Body of pancreas (tissue), 4 donors: ENCODE measurements around the gene SUMO4. TPM values are rescaled to one million over a fixed set of nuclear protein-coding genes. Genes with fewer than 3 reads are reported as not detected.

Source experiments
- ATAC-seq: fragments of 150-250 bp; one replicate; pipeline ENCODE4 v1.9.1; 2016
- DNase-seq, 4 donors: peaks; one replicate each; pipeline ENCODE4 v3.0.0-alpha.2; 2019
- H3K27ac ChIP-seq, 4 donors: fragments of 200-600 bp; sonication (generic); 1 replicate in 3 of 4; 2 replicates in 1 of 4; pipeline versions ENCODE4 v1.5.1 to v1.6.1; 2016 to 2019; ENCODE audit warnings: mild to moderate bottlenecking in 1 of 4, mixed read lengths in 1 of 4, moderate library complexity in 1 of 4
- H3K27me3 ChIP-seq, 2 donors: fragments of 200-600 bp; sonication (generic); one replicate each; pipeline ENCODE4 v1.6.0; 2016; ENCODE audit warnings: mild to moderate bottlenecking in 1 of 2
- H3K36me3 ChIP-seq, 2 donors: fragments of 200-600 bp; sonication (generic); replicated peaks in 1 of 2; 2 replicates each; pipeline ENCODE4 v1.5.1; 2016; ENCODE audit warnings: low read depth in 2 of 2; ENCODE audit not compliant: insufficient read depth in 1 of 2
- H3K4me1 ChIP-seq: fragments of 200-600 bp; sonication (generic); one replicate; pipeline ENCODE4 v1.6.0; 2016
- H3K4me3 ChIP-seq, 2 donors: fragments of 200-600 bp; sonication (generic); 1 replicate in 1 of 2; 2 replicates in 1 of 2; pipeline ENCODE4 v1.5.1; 2016 to 2019
- H3K9me3 ChIP-seq, 3 donors: fragments of 200-600 bp; sonication (generic); 1 replicate in 2 of 3; 2 replicates in 1 of 3; pipeline ENCODE4 v1.5.1; 2016
- POLR2A ChIP-seq, 3 donors: fragments of 450-650 bp; IDR thresholded peaks; one replicate each; pipeline ENCODE4 v1.6.1; 2016; ENCODE audit warnings: antibody characterized with exemption in 3 of 3, mild to moderate bottlenecking in 2 of 3
- WGBS, 2 donors: methylation state at CpG; one replicate each; pipeline ENCODE4 v1.1.5; 2017; 5-methylcytosine and 5-hydroxymethylcytosine counted together
- intact Hi-C: fragments of 100-400 bp; cut with DNase I; formaldehyde crosslinking; loops from one replicate; pipeline ENCODE4 v1.15.1; 2023
- total RNA-seq, 2 donors: library from RNA; depleted of rRNA; stranded (reverse); fragments of >200 nt; gene quantifications; one replicate each; pipeline ENCODE4 v1.1.0, GENCODE V29; 2016
- TF ChIP-seq, protein P1 (sequence below), 7 experiments: fragments of 450-650 bp in 4 of 7; fragments of 200-600 bp in 3 of 7; sonication (generic) in 3 of 7; IDR thresholded peaks; one replicate each; pipeline ENCODE4 v1.5.1; 2016 to 2019; ENCODE audit warnings: antibody characterized with exemption in 7 of 7

The SUMO4 gene
- total RNA-seq, 2 donors from 2014 or later: 1.3 TPM; not detected in 1

DNA sequence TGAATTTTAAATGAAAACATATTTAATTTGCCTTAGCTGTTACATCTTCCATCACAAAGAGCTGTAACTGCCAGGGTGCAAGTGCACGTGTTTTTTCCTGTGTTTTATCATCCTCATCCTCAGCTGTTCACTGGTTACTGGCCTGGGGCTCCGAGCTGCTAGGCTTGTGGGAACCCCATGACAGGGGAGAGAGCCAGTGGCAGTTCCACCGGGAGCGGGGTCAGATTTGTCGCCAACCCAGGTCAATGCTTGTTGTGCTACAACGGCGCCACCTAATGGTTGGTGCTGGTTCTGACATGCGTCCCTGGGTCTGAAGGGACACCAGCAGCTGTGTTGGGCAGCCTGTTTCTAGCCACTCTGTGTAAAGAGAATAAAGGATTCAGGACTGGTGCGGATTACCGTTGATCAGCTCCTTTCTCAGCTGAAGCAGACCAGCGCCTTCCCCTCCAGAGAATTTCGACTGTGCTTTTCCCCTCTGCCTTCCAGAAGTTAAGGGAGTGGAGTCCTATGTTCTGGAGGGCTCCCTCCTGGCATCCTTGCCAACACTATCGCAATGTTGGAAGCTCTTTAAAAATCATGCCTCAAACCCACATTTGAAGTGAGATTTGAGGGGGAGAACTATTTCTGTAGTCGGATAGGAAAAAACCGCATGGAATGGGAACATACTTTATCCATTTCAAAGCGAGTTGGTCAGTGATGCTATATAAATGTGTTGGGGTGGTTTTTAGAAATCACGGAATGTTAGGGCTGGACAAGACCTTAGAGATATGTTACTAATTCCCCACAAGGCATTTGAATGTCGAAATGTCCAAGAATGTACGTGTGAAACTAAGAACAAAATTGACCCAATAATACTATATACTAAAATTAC is 32.1 kb downstream of the SUMO4 start:
- ATAC-seq (peak; percentile 95), DNase-seq (peak; percentile 92 to 96 (median 93))
- Histone ChIP-seq H3K4me3 (no peak overlapping the region), H3K27ac (no peak overlapping the region), H3K4me1 (peaks cover 2% of the 10 kb centered on the region), H3K27me3 (no peaks in the 10 kb centered on the region), H3K36me3 (no peaks in the 10 kb centered on the region), H3K9me3 (no peaks in the 10 kb centered on the region)
- WGBS, 2 donors: 21 to 28% methylated on average over 13 to 19 of the region's 19 CpGs
- intact Hi-C loops: no loop called here
- TF ChIP-seq, protein P1, sequence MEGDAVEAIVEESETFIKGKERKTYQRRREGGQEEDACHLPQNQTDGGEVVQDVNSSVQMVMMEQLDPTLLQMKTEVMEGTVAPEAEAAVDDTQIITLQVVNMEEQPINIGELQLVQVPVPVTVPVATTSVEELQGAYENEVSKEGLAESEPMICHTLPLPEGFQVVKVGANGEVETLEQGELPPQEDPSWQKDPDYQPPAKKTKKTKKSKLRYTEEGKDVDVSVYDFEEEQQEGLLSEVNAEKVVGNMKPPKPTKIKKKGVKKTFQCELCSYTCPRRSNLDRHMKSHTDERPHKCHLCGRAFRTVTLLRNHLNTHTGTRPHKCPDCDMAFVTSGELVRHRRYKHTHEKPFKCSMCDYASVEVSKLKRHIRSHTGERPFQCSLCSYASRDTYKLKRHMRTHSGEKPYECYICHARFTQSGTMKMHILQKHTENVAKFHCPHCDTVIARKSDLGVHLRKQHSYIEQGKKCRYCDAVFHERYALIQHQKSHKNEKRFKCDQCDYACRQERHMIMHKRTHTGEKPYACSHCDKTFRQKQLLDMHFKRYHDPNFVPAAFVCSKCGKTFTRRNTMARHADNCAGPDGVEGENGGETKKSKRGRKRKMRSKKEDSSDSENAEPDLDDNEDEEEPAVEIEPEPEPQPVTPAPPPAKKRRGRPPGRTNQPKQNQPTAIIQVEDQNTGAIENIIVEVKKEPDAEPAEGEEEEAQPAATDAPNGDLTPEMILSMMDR (IDR thresholded peaks at IDR 0.05): peak; percentile 88 to 97 (median 96)
- no peak for TF ChIP-seq POLR2A (IDR thresholded peaks at IDR 0.05)

DNA sequence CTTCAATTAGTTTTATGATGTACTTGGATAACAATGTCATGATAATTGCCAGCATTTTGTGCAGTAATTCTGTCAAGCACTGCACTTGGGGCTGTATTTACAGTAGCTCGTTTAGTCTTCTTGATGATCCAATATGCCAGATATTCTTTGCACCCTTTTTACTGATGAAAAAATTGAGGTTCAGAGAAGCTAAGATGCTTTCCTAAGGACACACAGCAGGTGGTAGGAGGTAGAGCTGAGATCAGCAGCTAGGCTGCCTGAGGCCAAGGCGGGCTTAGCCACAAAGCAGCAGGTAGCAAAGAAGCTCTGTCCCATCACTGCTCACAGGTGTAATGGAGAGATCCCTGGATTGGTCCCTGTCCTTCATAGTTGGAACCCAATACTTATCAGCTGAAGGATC is 33.3 kb downstream of the SUMO4 start:
- intact Hi-C loops: no loop called here
- no peak for ATAC-seq
- H3K9me3 ChIP-seq: no peaks in the 10 kb centered on the region
- no peak for DNase-seq
- H3K27ac ChIP-seq: no peak overlapping the region
- H3K36me3 ChIP-seq: no peaks in the 10 kb centered on the region
- H3K27me3 ChIP-seq: no peaks in the 10 kb centered on the region
- H3K4me1 ChIP-seq: peaks cover 2% of the 10 kb centered on the region
- H3K4me3 ChIP-seq: no peak overlapping the region
- 63 to 84% methylated on average over 2 of the region's 2 CpGs for WGBS, 2 donors
- no peak for TF ChIP-seq POLR2A (IDR thresholded peaks at IDR 0.05)
- TF ChIP-seq, protein P1 (IDR thresholded peaks at IDR 0.05): no peak

DNA sequence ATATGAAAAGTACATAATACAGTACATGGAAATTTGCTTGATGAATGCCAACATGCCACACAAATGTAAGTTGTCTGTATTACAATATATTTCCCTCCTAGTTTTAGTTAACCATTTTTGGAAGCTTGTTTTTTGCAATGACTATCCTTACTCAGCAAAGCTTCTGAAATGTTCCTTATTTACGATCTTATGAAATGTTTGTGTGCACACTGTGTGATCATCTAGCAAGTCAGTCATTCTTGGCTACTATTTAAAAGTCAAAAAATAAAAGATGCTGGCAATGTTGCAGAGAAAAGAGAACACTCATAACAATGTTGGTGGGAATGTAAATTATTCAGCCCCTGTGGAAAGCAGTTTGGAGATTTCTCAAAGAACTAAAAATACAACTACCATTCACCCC is 33.8 kb downstream of the SUMO4 start:
- Histone ChIP-seq H3K27me3 (no peaks in the 10 kb centered on the region), H3K27ac (no peak overlapping the region), H3K9me3 (no peaks in the 10 kb centered on the region), H3K36me3 (no peaks in the 10 kb centered on the region), H3K4me3 (no peak overlapping the region), H3K4me1 (peaks cover 2% of the 10 kb centered on the region)
- intact Hi-C loops: no loop called here
- ATAC-seq (no peak), DNase-seq (no peak)
- WGBS, 2 donors: 49 to 55% methylated on average over 1 of the region's 1 CpG
- TF ChIP-seq, protein P1 (IDR thresholded peaks at IDR 0.05): no peak
- no peak for TF ChIP-seq POLR2A (IDR thresholded peaks at IDR 0.05)

DNA sequence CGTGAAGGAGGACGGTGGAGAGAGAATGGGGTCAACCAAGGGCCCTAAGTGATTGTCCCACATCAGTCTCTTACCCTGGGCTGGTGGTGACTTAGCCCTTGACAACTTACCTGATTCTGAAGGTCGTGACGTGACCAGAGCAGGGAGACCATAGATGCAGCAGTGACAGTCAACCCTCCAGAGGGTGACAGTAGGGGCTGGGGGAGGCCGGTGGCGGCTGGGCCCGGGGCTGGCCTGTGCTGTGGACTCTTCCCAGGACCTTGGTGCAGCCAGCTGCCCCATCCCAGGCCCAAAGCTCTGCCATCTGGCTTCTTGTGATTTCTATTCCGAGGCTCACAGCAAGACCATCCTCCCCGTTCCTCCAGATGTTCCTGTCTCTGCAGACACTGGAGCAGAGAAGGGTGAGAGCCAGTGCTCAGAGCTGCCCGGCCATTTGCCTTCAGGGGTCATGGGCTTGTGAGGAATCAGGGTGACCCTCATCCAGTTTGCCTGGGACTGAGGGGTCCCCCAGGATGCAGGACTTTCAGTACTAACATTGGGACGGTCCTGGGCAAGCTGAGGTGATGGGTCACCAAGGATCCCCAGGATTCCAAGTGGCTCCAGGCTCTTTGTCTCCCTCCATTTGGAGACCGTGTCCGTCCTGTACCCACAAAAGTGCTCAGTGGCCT is 36.0 kb downstream of the SUMO4 start:
- WGBS, 2 donors: 89% methylated on average over 11 to 13 of the region's 13 CpGs
- Histone ChIP-seq H3K4me3 (no peak overlapping the region), H3K36me3 (no peaks in the 10 kb centered on the region), H3K27ac (no peak overlapping the region), H3K27me3 (no peaks in the 10 kb centered on the region), H3K9me3 (no peaks in the 10 kb centered on the region), H3K4me1 (peaks cover 2% of the 10 kb centered on the region)
- TF ChIP-seq, protein P1 (IDR thresholded peaks at IDR 0.05): no peak
- no peak for TF ChIP-seq POLR2A (IDR thresholded peaks at IDR 0.05)
- intact Hi-C loops: no loop called here
- DNase-seq (no peak), ATAC-seq (no peak)
